A549 (cell line): ENCODE measurements around the gene MED27.

ENCODE experiments used
- CBX2 ChIP-seq: fragments of 200-600 bp; sonication (generic); IDR thresholded peaks from 2 replicates; pipeline ENCODE4 v1.6.1; 2016; ENCODE audit warnings: low read depth, mild to moderate bottlenecking, borderline replicate concordance
- CBX8 ChIP-seq: fragments of 200-600 bp; sonication (generic); IDR thresholded peaks from 2 replicates; pipeline ENCODE4 v1.6.1; 2016
- CHD2 ChIP-seq: fragments of 150-350 bp; IDR thresholded peaks from 2 replicates; pipeline ENCODE4 v1.6.1; 2014; ENCODE audit warnings: low read length; ENCODE audit not compliant: partially characterized antibody
- CTCF ChIP-seq: fragments of >200 bp; sonication (Bioruptor Twin); formaldehyde crosslinking; IDR thresholded peaks from 3 replicates; pipeline ENCODE4 v1.5.1; 2016
- EP300 ChIP-seq, 2 experiments: fragments of >200 bp; sonication (Bioruptor Twin); formaldehyde crosslinking; IDR thresholded peaks; 2 replicates in 1 of 2; 3 replicates in 1 of 2; pipeline ENCODE4 v1.6.1; 2016 to 2017
- KDM5A ChIP-seq: fragments of 200-600 bp; sonication (generic); IDR thresholded peaks from 2 replicates; pipeline ENCODE4 v1.6.1; 2016; ENCODE audit warnings: antibody characterized with exemption, mild to moderate bottlenecking
- MAX ChIP-seq: IDR thresholded peaks from 2 replicates; pipeline ENCODE4 v1.6.1; 2012
- POLR2A ChIP-seq: IDR thresholded peaks from 2 replicates; pipeline ENCODE4 v1.6.1; 2012; ENCODE audit warnings: mild to moderate bottlenecking, low read length
- POLR2AphosphoS2 ChIP-seq: conservative IDR thresholded peaks from 2 replicates; pipeline ENCODE4 v1.6.1; 2012; ENCODE audit warnings: low read length, improper control_type of control experiment, inconsistent platforms
- REST ChIP-seq: fragments of 200-600 bp; sonication (generic); IDR thresholded peaks from 2 replicates; pipeline ENCODE4 v1.6.1; 2016; ENCODE audit warnings: antibody characterized with exemption, mild to moderate bottlenecking, moderate library complexity
- TF ChIP-seq, protein P1 (sequence below): fragments of 450-650 bp; IDR thresholded peaks from 2 replicates; pipeline ENCODE4 v1.6.1; 2014; ENCODE audit warnings: antibody characterized with exemption

- TF ChIP-seq CTCF (no peak), CHD2 (no peak), MAX (no peak), POLR2A (no peak), CBX2 (no peak), CBX8 (no peak), KDM5A (no peak), POLR2AphosphoS2 (no peak), EP300 (IDR thresholded peaks at IDR 0.05) (no peak), REST (no peak)
- TF ChIP-seq, protein P1, sequence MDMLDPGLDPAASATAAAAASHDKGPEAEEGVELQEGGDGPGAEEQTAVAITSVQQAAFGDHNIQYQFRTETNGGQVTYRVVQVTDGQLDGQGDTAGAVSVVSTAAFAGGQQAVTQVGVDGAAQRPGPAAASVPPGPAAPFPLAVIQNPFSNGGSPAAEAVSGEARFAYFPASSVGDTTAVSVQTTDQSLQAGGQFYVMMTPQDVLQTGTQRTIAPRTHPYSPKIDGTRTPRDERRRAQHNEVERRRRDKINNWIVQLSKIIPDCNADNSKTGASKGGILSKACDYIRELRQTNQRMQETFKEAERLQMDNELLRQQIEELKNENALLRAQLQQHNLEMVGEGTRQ = no peak
Measured at GRCh38 chr9:132024589-132024988, 55.1 kb downstream of the MED27 start.
